ES-I3 (cell line): Measurements from ENCODE around the gene TRIM38.

ENCODE experiments used
- H3K36me3 ChIP-seq: 2 replicates; pipeline ENCODE4 v1.6.1; 2013; ENCODE audit warnings: mild to moderate bottlenecking, low read length, control low read depth, moderate library complexity; ENCODE audit not compliant: insufficient read depth
- H3K4me1 ChIP-seq: 2 replicates; pipeline ENCODE4 v1.6.1; 2013; ENCODE audit warnings: mild to moderate bottlenecking, control low read depth, low read length; ENCODE audit not compliant: insufficient read depth
- H3K9ac ChIP-seq: 2 replicates; pipeline ENCODE4 v1.6.1; 2013; ENCODE audit warnings: low read depth, mild to moderate bottlenecking, low read length, moderate library complexity
- H3K9me3 ChIP-seq: 2 replicates; pipeline ENCODE4 v1.6.1; 2013; ENCODE audit warnings: mild to moderate bottlenecking, low read length, moderate library complexity; ENCODE audit not compliant: control insufficient read depth, insufficient read depth

The TRIM38 gene

DNA sequence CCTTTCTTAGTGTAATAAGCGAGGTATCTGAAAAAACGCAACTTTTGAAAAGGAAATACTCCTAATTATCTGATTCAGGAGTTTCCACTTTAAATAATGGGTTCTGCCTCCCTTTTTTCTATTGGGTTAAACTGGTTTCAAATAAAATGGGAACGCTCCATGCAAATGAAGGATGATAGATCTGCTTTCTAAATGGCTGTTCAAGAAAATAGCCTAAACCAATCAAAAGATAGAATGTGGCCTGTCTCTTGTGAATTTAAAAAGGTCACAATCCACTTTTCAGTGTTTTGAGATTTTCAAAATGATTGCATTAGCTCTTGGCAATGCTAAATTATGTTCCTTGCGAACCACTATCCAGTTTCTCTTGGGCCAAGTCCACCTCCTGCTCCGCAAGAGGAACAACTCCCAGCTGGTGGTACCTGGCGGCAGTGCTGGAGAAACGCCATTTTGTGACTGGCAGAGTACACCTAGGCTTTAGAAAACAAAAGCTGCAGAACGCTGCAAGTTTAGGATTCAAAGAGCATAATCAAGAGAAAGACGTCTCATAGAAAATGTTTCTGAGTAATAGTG lies 56.7 kb downstream of the TRIM38 start:
- H3K4me1 ChIP-seq = peaks cover 12% of the 10 kb centered on the region
- no peaks in the 10 kb centered on the region for H3K36me3 ChIP-seq
- H3K9ac ChIP-seq = peak overlapping the region; percentile 95
- H3K9me3 ChIP-seq = no peaks in the 10 kb centered on the region

DNA sequence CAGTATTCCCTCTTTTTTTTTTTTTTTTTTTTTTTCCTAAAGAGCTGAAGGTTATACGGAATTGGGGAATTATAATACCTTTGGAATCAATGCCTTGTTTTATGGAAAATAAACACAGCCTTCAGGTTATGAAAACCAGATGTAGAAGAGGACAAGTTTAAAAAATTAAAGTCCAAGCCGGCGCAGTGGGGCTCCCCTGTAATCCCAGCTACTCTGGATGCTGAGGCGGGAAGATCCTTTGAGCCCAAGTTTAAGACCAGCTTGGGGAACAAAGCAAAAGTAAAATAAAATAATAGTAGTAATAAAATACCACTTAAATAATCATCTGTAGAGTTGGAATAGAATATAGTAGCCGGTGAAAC lies 57.3 kb downstream of the TRIM38 start:
- H3K4me1 ChIP-seq = peaks cover 12% of the 10 kb centered on the region
- no peaks in the 10 kb centered on the region for H3K36me3 ChIP-seq
- H3K9me3 ChIP-seq = no peaks in the 10 kb centered on the region
- peak overlapping the region; percentile 95 for H3K9ac ChIP-seq

DNA sequence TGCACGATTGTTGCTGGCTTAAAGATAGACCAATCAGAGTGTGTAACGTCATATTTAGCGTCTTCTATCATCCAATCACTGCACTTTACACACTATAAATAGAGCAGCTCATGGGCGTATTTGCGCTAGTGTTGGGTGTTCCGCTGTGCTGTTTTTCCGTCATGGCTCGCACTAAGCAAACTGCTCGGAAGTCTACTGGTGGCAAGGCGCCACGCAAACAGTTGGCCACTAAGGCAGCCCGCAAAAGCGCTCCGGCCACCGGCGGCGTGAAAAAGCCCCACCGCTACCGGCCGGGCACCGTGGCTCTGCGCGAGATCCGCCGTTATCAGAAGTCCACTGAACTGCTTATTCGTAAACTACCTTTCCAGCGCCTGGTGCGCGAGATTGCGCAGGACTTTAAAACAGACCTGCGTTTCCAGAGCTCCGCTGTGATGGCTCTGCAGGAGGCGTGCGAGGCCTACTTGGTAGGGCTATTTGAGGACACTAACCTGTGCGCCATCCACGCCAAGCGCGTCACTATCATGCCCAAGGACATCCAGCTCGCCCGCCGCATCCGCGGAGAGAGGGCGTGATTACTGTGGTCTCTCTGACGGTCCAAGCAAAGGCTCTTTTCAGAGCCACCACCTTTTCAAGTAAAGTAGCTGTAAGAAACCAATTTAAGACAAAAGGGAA lies 57.9 kb downstream of the TRIM38 start:
- H3K36me3 ChIP-seq = no peaks in the 10 kb centered on the region
- peaks cover 9% of the 10 kb centered on the region for H3K4me1 ChIP-seq
- peak overlapping the region; percentile 95 for H3K9ac ChIP-seq
- no peaks in the 10 kb centered on the region for H3K9me3 ChIP-seq

DNA sequence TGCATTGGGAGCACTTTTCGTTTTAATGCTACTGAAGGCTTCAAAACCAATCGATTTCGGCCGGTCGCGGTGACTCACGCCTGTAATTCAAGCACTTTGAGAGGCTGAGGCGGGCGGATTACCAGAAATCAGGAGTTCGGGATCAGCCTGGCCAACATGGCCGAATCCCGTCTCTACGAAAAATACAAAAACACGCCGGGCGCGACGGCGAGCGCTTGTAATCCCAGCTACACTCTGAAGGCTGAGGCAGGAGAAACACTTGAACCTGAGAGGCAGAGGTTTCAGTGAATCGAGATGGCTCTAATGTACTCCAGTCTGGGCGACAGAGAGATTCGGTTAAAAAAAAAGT lies 58.4 kb downstream of the TRIM38 start:
- Histone ChIP-seq H3K36me3 (no peaks in the 10 kb centered on the region), H3K9me3 (no peaks in the 10 kb centered on the region), H3K9ac (peak overlapping the region; percentile 95), H3K4me1 (peaks cover 8% of the 10 kb centered on the region; the same call in 1 of the 2 replicates)

DNA sequence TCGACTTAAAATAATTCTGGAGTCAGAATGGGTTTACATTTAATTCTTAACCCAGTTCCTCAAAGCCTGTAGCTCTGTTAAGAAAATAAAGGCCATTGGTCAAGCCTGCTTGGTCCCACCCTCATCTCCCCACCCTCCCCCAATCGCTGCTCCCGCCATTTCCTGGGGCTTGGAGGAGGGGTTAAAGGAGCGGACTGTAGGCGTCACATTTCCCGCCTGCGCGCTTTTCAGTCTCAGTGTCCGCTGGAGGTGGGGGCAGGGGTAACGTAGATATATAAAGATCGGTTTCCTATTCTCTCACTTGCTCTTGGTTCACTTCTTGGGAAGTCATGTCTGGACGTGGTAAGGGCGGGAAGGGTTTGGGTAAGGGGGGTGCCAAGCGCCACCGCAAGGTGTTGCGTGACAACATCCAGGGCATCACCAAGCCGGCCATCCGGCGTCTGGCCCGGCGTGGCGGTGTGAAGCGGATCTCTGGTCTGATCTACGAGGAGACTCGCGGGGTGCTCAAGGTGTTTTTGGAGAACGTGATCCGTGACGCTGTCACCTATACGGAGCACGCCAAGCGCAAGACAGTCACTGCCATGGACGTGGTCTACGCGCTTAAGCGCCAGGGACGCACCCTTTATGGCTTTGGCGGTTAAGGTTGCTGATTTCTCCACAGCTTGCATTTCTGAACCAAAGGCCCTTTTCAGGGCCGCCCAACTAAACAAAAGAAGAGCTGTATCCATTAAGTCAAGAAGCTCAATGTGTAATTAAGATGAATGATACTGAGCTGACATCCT lies 58.9 kb downstream of the TRIM38 start:
- peak overlapping the region; percentile 95 for H3K9ac ChIP-seq

DNA sequence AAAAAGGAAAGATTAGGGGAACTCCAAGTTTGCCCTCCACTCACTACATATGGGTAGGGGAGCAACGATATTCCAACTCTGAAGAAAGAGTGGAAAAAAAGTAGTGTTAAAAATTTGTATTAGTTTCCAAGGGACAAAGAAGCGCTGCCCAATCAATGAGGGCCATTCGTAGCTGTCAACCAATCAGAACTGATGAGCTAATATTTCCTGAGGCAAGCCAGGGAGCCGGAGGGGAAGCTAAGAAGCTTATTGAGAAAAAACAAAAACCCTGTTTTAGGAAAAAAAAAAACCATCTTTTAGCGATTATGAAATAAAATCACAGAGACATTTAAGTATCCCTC lies 59.5 kb downstream of the TRIM38 start:
- Histone ChIP-seq H3K36me3 (no peaks in the 10 kb centered on the region), H3K9me3 (no peaks in the 10 kb centered on the region), H3K9ac (peak overlapping the region; percentile 95), H3K4me1 (peaks cover 8% of the 10 kb centered on the region; the same call in 1 of the 2 replicates)

More for the DNA sequence above, 58.9 kb downstream of the TRIM38 start:
- H3K36me3 ChIP-seq = no peaks in the 10 kb centered on the region
- peaks cover 8% of the 10 kb centered on the region; the same call in 1 of the 2 replicates for H3K4me1 ChIP-seq
- no peaks in the 10 kb centered on the region for H3K9me3 ChIP-seq

DNA sequence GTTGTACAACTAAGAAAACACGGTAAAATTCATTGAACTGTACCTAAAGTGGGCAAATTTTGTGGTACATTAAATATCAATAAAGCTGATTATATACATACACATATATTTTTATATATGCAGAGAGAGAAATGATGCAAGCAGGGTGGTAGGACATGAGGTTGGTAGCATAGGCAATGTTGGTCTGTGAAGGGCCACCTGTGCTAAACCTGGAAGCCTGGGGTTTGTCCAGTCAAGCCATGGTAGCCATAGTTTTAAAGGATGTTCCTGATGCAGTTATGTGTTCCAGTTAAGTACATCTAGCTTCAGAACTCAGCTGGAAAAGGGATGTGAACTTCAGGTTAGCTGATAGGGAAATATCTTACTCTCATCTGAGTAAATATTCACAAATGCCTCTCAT lies 60.1 kb downstream of the TRIM38 start:
- no peaks in the 10 kb centered on the region for H3K36me3 ChIP-seq
- H3K9me3 ChIP-seq = no peaks in the 10 kb centered on the region
- H3K9ac ChIP-seq = peak overlapping the region; percentile 95; the same call in 1 of the 2 replicates
- H3K4me1 ChIP-seq = peaks cover 11% of the 10 kb centered on the region

DNA sequence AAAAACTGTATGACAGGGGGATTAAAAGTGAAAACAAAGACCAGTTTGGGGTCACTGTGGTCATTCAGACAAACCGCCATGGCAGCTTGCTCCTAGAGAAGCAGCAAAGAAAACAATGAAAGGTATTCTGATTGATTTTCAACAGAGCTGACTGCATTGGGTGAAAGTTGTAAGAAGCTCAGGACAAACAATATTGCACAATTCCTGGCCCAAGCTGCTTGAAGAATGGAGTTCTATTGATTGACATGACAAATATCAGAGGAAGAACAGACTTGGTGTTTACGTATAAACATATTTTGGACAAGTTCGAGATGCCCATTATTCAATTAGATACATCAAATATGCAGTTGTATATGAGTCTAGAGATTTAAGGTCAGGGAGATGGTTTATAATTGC lies 62.0 kb downstream of the TRIM38 start:
- peaks cover 18% of the 10 kb centered on the region; the same call in 1 of the 2 replicates for H3K4me1 ChIP-seq
- H3K9ac ChIP-seq = no peak overlapping the region
- H3K36me3 ChIP-seq = no peaks in the 10 kb centered on the region
- no peaks in the 10 kb centered on the region for H3K9me3 ChIP-seq

DNA sequence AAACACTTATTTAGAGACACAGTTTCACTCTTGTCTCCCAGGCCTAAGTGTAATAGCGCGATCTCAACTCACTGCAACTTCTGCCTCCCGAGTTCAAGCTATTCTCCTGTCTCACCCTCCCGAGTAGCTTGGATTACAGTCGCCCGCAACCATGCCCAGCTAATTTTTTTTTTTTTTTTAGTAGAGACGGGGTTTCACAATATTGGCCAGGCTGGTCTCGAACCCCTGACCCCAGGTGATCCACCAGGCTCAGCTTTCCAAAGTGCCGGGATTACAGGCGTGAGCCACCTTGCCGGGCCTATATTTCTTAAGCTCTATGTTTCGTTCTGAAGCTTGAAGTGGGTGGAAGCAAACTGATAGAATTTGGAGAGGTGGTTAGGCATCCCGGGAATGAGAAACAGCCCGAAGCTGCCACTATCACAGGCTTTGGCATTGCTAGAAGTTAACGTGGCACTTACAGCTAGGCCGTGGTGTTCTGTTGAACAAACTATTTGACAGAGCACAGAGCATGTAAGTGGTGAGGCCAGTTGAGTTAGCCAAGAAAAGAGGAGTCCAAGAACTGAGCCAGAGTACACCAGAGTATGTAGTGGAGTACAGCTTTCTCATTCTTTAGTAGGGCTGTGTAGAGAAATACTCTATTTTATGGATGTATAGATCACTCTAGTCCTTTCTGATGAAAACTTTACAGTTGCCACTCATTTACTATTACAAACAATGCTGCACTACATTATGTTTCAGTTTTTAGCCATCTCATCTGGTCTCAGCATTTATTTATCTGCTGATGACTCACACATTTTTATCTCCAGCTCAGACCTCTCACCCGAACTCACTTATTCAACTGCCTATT lies 62.7 kb downstream of the TRIM38 start:
- Histone ChIP-seq H3K9me3 (no peaks in the 10 kb centered on the region), H3K9ac (peak overlapping the region; percentile 60; the same call in 1 of the 2 replicates), H3K4me1 (peaks cover 24% of the 10 kb centered on the region; the same call in 1 of the 2 replicates), H3K36me3 (no peaks in the 10 kb centered on the region)

DNA sequence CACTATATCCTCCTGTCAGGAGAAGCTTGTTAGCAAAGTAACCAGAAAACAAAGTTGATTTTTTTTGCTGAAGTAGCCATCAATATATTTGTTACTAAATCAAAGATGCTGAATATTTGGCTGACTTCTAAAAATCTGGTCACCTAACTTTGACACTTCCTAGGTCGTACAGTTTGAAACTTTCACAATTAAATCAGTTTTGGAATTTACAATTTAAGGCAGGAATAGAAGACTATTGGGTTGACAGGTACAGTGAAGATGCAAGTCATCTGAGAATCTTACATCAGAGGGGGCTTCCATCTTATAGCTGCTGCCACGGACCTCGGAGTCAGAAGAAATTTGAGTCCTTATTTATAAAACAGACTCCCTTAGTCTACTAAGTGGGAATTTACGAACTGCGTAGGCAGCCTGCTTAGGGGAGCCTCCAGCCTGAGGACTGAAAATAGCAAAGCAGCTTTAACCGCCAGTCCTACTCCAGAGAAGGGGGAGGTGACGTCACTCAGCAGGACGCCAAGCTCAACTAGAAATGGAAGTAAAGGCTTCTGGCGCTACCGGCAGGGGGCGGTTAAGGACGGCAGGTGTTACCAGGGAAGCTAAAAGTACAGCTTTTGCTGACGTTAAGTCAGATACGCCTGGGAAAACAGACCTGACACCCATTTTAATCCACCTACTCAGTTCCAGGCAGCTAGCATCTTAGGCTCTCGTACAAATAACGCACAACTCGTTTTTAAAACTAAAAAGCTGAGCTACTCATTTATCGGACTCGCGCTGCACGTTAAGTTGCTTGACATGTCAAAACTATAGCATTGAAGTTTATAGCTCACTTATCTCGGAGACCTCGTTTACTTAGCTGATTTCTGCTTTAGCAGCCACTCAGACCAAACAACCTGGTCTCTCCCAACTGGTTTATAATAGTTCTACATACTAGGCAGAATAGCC lies 63.6 kb downstream of the TRIM38 start:
- H3K9me3 ChIP-seq = no peaks in the 10 kb centered on the region
- H3K36me3 ChIP-seq = no peaks in the 10 kb centered on the region
- H3K9ac ChIP-seq = peak overlapping the region; percentile 60
- H3K4me1 ChIP-seq = peaks cover 24% of the 10 kb centered on the region; the same call in 1 of the 2 replicates

DNA sequence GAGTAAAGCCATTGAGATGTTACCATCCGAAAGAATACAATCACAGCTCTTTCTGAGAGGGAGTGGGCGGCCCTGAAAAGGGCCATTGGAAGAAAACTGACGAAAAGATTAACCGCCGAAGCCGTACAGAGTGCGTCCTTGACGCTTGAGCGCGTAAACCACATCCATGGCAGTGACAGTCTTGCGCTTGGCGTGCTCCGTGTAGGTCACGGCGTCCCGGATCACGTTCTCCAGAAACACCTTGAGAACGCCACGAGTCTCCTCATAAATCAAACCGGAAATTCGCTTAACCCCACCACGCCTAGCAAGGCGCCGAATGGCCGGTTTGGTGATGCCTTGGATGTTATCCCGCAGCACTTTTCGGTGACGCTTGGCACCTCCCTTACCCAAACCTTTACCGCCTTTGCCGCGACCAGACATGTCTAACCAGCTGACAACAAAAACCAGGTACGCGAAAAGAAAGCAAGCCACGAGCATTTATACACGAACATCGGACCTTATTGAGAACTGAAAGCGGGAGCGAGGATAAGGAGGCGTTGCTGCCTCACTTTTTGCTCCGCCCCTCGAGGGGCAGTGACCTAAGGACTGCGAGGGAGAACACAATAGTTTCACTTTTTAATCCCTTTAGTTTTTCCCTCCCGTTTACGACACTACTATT lies 64.4 kb downstream of the TRIM38 start:
- Histone ChIP-seq H3K9ac (peak overlapping the region; percentile 60), H3K4me1 (peaks cover 24% of the 10 kb centered on the region; the same call in 1 of the 2 replicates), H3K36me3 (no peaks in the 10 kb centered on the region), H3K9me3 (no peaks in the 10 kb centered on the region)

DNA sequence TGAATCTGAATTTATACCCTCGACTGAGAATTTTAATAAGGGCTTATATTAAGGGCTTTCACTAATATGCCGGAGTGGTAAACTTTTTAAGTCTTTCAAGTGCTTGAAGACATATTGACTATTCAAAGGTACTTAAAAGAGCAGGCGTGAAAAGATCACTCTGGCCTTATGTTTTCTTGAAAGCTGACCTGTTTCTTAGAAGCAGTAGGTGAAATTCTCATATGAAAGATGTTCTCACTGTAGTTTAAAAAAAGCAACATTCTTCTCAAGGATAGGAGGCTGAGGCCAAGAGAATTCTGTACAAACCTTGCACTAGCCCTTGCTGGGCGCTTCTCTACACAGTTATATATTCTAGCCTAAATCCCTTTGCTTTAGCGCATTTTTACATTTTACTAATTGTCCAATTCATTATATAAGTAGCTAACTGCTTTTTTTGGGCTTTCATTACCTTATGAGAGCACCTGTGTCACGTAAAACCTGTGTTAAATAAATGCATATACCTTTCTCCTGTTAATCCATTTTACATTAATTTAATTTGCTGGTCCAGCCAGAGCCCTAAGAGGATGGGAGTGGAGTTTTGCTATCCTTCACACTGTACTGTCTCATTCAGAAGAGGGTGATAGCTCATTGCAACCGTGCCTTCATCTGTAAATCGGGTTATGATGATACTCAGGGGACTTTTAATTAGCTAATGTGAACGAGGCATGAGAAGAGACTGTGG lies 65.0 kb downstream of the TRIM38 start:
- Histone ChIP-seq H3K9me3 (no peaks in the 10 kb centered on the region), H3K4me1 (peaks cover 24% of the 10 kb centered on the region; the same call in 1 of the 2 replicates), H3K9ac (peak overlapping the region; percentile 60), H3K36me3 (no peaks in the 10 kb centered on the region)
